GM18861 (cell line): ENCODE measurements around the gene ESYT1.

Experiments used
- ATAC-seq: cut with Tn5 transposase; IDR thresholded peaks from one replicate; pipeline ENCODE4 v1.9.1; 2021; ENCODE audit not compliant: unreplicated experiment

Gene ESYT1, protein sequence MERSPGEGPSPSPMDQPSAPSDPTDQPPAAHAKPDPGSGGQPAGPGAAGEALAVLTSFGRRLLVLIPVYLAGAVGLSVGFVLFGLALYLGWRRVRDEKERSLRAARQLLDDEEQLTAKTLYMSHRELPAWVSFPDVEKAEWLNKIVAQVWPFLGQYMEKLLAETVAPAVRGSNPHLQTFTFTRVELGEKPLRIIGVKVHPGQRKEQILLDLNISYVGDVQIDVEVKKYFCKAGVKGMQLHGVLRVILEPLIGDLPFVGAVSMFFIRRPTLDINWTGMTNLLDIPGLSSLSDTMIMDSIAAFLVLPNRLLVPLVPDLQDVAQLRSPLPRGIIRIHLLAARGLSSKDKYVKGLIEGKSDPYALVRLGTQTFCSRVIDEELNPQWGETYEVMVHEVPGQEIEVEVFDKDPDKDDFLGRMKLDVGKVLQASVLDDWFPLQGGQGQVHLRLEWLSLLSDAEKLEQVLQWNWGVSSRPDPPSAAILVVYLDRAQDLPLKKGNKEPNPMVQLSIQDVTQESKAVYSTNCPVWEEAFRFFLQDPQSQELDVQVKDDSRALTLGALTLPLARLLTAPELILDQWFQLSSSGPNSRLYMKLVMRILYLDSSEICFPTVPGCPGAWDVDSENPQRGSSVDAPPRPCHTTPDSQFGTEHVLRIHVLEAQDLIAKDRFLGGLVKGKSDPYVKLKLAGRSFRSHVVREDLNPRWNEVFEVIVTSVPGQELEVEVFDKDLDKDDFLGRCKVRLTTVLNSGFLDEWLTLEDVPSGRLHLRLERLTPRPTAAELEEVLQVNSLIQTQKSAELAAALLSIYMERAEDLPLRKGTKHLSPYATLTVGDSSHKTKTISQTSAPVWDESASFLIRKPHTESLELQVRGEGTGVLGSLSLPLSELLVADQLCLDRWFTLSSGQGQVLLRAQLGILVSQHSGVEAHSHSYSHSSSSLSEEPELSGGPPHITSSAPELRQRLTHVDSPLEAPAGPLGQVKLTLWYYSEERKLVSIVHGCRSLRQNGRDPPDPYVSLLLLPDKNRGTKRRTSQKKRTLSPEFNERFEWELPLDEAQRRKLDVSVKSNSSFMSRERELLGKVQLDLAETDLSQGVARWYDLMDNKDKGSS

DNA sequence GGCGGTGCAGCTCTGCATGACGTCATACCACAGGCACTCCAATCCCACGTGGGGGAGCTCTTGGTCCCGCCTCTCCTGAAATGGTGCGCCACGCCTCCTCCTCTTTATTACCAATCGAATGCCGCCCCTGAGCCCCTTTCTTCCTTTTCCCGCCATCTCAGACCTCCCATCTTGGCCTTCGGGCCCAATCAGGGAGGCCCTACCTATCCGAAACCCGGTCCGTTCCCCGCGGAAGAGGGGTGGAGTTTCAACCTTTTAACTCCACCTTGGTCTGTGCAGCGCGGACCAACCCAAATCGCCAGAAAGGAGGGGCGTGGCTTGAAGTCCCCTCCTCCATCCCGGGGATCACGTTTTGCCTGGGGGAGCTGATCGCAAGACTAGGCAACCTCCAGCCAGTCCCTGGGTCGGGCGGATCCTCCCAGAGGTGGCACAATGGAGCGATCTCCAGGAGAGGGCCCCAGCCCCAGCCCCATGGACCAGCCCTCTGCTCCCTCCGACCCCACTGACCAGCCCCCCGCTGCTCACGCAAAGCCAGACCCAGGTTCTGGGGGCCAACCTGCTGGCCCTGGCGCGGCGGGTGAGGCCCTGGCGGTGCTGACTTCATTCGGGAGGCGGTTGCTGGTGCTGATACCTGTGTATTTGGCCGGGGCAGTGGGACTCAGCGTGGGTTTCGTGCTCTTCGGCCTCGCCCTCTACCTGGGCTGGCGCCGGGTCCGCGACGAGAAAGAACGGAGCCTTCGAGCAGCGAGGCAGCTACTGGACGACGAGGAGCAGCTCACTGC, at the start of gene ESYT1:
Gene ESYT1, plus strand, starts transcription at position 380 of the 782 bp plus-strand sequence. Its CDS starts 53 bp downstream, at position 433.
- ATAC-seq, result peak; percentile 84

DNA sequence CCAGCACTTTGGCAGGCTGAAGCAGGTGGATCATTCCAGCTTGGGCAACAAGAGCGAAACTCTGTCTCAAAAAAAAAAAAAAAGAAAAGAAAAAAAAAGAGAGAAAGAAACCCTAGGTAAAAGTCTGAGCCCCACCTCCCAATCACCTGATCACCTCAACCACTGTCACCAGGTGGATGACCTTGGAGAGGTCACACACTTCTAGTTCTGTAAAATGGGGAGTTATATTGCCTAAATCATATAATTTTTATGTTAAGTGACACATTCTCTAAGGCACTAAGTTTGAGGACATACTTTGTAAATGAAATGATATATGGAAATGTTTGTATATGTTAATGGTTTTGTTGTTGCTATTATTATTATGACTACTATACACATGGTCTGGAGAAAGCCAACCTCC, 49.6 kb upstream of the ESYT1 start:
- ATAC-seq, result no peak

DNA sequence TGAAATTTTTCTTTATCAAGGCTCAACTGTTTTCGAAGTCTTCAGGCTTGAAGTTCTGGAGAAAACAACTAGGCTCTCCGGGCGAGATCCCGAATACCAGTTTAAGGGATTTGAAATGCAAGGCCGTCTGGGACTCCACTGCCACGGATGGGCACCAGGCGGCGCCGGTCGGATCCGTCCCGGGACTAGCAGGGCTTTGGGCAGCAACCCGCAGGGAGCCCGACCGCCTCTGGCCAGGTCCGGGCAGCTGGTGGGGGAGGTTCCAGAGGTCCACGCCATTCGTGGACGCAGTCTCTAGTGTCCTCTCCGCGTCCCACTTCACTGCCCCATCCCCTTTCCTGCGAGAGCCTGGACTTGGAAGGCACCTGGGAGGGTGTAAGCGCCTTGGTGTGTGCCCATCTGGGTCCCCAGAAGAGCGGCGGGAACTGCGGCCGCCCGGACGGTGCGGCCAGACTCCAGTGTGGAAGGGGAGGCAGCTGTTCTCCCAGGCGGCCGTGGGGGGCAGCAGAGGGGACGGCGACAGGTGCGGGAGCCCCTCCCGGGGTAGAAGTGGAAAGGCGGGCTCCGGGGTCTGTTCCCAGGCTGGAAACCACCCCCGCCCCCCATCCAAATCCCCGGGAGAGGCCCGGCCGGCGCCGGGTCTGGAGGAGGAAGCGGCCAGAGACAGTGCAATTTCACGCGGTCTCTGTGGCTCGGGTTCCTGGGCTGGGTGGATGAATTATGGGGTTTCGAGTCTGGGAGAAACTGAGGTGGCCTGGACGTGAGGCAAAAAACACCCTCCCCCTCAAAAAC, 48.9 kb upstream of the ESYT1 start:
- no peak for ATAC-seq

DNA sequence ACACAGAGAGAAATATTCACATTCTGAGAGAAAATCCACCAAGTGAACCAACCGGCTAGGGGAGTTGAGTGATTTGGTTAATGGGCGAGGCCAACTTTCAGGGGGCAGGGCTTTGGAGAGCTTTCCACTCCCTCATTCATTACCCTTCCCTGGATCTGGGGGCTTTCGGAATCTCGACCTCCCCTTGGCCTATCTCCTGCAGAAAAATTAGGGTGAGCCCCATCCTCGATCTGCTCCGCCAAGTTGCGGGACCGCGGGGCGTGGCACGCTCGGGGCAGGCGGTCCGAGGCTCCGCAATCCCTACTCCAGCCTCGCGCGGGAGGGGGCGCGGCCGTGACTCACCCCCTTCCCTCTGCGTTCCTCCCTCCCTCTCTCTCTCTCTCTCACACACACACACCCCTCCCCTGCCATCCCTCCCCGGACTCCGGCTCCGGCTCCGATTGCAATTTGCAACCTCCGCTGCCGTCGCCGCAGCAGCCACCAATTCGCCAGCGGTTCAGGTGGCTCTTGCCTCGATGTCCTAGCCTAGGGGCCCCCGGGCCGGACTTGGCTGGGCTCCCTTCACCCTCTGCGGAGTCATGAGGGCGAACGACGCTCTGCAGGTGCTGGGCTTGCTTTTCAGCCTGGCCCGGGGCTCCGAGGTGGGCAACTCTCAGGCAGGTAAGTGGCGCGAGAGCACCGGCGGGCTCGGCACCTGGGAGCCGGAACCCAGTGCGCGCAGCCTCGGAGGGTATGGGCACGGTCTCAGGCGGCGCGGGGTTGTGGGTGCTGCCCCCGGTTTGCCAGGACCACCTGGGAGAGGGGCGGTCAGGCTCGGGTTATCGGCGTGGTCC, 48.1 kb upstream of the ESYT1 start, which contains the start of gene ERBB3:
Gene ERBB3, plus strand, starts transcription at position 443 of the 833 bp plus-strand sequence. Its CDS starts 136 bp downstream, at position 579.
- no peak for ATAC-seq

DNA sequence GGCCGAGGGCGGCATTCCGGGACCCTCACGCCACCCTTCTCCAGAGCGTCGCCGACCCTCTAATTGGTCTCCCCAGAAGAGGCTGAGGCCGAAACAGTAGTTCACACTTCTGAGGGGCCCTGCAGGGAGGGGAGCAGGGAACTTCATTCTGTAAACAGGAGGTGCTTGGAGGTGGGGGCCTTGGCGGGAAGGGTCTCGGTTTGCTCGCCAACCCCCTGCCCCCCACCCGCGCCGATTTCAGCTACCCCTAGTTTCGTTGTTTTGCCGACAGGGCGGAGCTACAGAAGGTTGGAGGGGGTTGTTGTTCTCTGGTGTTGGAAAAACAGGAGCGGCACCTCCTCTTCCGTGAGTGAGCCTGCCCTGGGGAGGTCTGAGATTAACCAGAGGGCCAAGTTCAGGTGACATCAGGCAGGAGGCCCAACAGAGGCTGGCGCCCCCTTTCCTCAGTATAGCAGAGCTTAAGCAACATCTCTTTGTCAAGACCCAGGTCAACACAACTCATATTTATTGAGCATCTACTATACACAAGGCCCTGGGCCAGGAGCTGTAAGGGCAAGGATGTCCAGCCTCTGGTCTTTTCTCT, 47.4 kb upstream of the ESYT1 start:
- ATAC-seq, result no peak

DNA sequence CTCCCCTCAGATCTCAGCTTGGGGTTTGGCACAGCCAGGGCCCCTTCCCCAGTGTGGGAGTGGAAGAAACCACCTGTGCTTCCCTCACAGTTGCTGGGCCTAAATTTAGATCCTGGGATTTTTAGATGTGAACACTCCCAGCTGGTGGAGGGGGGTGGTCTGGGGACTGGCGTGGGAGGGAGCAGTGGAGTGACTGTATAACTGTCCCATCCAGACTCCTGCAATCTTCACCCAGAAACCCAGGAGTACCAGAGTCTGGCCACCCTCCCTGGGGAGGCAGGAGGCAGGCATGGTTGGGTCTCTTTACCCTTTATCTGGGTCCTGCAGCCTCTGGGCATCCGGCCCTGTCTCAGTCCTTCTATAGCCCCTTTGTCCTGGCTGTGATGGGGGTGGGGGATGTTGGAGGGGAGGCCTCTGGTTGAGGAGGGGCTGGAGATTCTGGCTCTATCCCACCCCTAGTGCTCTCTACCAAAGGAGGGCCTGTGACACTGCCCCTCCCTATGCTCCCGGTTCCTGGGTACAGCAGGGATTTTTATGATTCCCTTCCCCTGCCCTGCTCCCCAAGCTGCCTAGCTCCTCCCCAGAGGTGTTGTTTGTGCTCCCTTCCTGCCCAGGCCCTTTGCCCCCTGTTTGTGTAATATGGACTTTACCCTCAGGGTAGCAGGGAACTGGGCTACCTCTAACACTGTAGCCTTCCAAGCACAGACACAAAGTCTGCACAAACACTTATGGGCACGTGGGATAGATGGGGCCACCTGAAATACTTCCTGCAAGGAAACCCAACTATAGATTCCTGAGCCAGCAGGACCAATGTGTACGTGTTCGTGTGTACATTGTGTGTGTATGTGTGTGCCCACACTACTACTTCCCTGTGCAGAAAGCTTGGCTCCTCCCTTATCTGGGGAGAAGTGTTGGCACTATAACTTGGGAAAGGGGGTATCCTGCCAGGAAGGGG, 46.4 kb upstream of the ESYT1 start:
- ATAC-seq, result no peak

DNA sequence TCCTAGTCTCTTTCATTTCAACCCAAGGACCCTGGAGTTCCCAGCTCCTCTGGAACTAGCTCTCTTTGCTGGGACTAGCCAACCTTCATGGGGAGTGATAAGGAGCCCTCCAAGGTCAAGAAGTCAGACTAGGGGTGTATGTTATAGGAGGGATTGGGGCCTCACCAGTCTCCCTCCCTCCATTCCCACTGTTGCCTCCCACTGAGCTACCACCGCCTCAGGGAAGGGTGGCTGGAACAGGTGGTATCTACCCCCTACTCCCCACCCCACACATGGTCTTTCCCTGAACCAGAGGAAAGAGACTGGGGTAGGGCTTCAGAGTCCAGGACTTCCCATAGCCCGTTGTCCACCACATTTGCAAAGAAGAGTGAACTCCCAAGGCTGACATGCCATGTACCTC, 45.7 kb upstream of the ESYT1 start:
- ATAC-seq, result no peak

DNA sequence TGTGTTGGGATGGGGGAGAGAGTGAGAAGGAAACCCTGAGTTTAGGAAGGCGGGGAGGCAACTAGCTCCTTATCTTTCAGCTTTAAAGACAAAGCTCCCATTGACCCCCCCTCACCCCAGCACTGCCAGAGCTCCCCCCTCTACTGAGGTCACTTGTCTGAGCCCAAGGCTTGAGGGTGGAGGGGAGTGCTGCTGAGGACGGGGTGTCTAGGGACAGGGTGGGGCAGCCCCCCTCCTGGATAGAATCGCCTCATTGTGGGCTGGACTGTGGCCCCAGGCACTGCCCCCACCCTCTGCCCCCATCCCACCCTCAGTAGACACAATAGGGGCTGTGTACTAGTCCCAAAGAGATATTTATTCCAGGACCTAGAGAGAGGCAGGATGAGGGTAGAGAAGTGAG, 45.1 kb upstream of the ESYT1 start:
- ATAC-seq, result no peak

DNA sequence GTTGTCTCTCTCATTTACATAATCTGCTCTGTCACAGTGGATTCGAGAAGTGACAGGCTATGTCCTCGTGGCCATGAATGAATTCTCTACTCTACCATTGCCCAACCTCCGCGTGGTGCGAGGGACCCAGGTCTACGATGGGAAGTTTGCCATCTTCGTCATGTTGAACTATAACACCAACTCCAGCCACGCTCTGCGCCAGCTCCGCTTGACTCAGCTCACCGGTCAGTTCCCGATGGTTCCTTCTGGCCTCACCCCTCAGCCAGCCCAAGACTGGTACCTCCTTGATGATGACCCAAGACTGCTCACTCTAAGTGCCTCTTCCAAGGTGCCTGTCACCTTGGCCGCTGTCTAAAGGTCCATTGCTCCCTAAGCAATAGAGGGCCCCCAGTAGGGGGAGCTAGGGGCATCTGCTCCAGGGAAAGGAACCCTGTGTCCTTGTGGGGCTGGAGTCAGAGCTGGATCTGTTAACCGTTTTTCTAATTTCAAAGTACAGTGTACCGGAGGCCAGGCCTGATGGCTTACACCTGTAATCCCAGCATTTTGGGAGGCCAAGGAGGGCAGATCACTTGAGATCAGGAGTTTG, 43.0 kb upstream of the ESYT1 start:
- ATAC-seq, result no peak

DNA sequence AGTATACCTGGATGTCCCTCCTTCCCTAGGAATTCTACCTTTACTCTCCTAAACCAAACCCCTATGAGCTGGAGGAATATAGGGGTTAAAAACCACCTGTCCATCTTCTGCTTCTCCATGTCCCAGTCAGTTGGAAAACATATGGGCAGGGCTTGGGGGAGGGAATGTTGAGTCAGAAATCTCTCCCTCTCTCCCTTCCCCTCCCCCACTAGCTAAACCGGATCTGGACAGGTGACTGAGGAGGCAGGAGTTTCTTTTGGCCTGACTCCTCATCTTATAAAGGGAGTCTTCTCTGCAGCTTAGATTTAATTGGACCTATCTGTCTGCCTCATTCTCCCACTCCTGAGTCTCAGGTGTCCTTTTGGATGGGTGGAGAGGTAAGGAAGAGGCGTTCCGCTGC, 42.0 kb upstream of the ESYT1 start:
- ATAC-seq, result no peak

DNA sequence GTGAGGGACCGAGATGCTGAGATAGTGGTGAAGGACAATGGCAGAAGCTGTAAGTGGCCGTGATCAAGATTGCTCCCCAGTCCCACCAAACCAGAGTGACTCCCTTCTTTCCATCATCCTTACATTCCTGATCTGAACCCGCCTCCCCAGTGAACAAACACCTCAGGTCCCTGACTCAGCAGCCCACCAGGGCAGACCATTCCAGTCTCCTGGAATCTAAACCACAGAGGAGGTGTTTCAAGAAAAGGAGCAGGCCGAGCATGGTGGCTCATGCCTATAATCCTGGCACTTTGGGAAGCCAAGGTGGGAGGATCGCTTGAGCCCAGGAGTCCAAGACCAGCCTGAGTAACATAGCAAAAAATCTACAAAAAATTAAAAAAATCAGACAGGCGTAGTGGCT, 41.5 kb upstream of the ESYT1 start:
- ATAC-seq, result no peak

DNA sequence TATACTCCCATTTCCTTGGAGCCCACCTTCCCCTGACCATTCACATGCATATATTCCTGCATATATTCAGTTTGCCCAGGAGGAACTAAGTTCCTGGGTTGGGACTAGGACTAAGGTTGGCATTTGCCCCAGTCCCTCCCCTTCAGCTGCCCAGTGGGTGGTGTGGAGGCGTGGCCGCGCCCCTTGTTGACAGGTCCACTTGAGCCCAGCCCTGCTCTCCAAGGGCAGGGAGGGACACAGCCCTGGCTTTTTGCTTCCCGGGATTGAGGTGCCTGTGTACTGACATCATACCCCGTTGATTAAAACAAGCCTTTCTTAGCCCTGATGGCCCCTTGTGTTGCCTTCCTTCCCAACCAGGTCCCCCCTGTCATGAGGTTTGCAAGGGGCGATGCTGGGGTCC, 40.8 kb upstream of the ESYT1 start:
- no peak for ATAC-seq

DNA sequence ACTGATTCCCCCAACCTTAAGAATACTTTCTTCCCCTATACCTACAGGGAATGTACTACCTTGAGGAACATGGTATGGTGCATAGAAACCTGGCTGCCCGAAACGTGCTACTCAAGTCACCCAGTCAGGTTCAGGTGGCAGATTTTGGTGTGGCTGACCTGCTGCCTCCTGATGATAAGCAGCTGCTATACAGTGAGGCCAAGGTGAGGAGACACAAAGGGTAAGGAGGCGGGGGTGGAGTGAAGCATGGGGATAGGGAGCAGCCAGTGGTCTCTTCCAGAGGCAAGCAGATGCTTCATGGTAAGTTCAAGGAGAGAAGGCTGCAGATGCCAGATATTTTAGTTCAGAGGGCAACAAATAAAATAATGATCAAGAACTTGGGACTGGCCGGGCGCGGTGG, 30.3 kb upstream of the ESYT1 start:
- no peak for ATAC-seq

DNA sequence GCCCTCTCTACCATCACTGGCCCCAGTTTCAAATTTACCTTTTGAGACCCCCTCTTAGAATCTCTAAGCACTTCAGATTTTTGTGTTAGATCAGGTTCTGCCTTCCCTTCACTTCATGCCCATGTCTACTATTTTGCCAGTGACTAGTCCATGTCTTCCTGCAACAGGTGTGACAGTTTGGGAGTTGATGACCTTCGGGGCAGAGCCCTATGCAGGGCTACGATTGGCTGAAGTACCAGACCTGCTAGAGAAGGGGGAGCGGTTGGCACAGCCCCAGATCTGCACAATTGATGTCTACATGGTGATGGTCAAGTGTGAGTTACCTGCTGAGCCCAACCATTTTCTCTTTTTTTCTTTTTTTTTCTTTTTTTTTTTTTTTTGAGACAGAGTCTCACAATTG, 29.5 kb upstream of the ESYT1 start:
- ATAC-seq, result no peak

DNA sequence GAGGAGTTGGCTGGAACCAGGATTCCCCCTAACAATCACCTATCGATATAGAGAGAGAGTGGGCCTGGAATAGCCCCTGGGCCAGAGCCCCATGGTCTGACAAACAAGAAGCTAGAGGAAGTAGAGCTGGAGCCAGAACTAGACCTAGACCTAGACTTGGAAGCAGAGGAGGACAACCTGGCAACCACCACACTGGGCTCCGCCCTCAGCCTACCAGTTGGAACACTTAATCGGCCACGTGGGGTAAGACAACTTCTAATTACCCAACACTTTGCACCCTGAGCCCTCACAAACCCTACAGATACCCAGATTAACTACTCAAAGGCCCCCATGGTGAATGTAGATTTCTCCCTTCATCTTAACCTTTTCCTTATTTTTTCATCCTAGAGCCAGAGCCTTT, 28.3 kb upstream of the ESYT1 start:
- ATAC-seq, result no peak

DNA sequence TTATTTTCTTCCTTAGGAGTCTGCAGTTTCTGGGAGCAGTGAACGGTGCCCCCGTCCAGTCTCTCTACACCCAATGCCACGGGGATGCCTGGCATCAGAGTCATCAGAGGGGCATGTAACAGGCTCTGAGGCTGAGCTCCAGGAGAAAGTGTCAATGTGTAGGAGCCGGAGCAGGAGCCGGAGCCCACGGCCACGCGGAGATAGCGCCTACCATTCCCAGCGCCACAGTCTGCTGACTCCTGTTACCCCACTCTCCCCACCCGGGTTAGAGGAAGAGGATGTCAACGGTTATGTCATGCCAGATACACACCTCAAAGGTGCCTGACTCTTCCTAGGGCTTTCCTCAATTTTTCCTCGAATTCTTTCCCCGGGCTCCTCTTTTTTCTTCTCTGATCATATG, 27.0 kb upstream of the ESYT1 start:
- no peak for ATAC-seq

DNA sequence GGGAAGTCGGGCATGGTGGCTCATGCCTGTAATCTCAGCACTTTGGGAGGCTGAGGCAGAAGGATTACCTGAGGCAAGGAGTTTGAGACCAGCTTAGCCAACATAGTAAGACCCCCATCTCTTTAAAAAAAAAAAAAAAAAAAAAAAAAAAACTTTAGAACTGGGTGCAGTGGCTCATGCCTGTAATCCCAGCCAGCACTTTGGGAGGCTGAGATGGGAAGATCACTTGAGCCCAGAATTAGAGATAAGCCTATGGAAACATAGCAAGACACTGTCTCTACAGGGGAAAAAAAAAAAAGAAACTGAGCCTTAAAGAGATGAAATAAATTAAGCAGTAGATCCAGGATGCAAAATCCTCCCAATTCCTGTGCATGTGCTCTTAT, 25.4 kb upstream of the ESYT1 start:
- no peak for ATAC-seq
